ENCODE measurements around the gene CELSR1. TPM values are rescaled to one million over a fixed set of nuclear protein-coding genes. Genes with fewer than 3 reads are reported as not detected.
A peak's percentile ranks its signal among the peaks of the same experiment; 100 is the strongest.

The CELSR1 gene
- total RNA-seq (1 to 10 TPM in 1 of 2 experiments, under 1 TPM in 1; 0.82 to 1.2 TPM), polyA plus RNA-seq (under 1 TPM; 0.19 to 0.66 (median 0.37) TPM), total RNA-seq (0 to 1.5 (median 1.0) reads per million in 6 experiments)

GRCh38 chr22:46537225-46537945 lies at the start of gene CELSR1:
TSS of gene CELSR1 (minus strand) at chr22:46537620. CDS start at chr22:46537170, 450 bp downstream.
- ATAC-seq (peak in 1 of 2 donors; percentile 37), DNase-seq (peak in 2 of 10 donors; percentile 11 to 27)
- peaks cover 14 to 63% (median 26%) of the 10 kb centered on the region in 5 donors for H3K27me3 Mint-ChIP-seq
- H3K4me3 Mint-ChIP-seq = peak within 1 kb of the TSS in 7 of 10 donors; percentile 39 to 74 (median 56)
- H3K9me3 Mint-ChIP-seq = no peaks in the 10 kb centered on the region
- peak within 1 kb of the TSS in 1 of 10 donors; percentile 40 for H3K27ac Mint-ChIP-seq
- H3K36me3 Mint-ChIP-seq = no peaks in the 10 kb centered on the region
- POLR2A ChIA-PET = no interaction called here
- peaks cover 0 to 12% (median 11%) of the 10 kb centered on the region in 4 donors for H3K4me1 Mint-ChIP-seq

- Mint-ChIP-seq H3K4me3 (peak overlapping the region in 5 of 10 donors; percentile 3 to 76 (median 54)), H3K27ac (peak overlapping the region in 3 of 10 donors; percentile 63 to 74 (median 72)), H3K4me1 (peaks cover 1 to 57% (median 20%) of the 10 kb centered on the region in 4 donors), H3K27me3 (peaks cover 0 to 2% (median 0%) of the 10 kb centered on the region in 5 donors), H3K9me3 (no peaks in the 10 kb centered on the region), H3K36me3 (no peaks in the 10 kb centered on the region)
- POLR2A ChIA-PET = interaction anchor here (0.8 kb wide), 1 partner anchor 11 kb away, joined by 3 read pairs; no protein-coding TSS in a partner anchor
- ATAC-seq (peak in 1 of 2 donors; percentile 39), DNase-seq (no peak)
Observed at GRCh38 chr22:46587061-46587460, 49.6 kb upstream of the CELSR1 start.

DNA sequence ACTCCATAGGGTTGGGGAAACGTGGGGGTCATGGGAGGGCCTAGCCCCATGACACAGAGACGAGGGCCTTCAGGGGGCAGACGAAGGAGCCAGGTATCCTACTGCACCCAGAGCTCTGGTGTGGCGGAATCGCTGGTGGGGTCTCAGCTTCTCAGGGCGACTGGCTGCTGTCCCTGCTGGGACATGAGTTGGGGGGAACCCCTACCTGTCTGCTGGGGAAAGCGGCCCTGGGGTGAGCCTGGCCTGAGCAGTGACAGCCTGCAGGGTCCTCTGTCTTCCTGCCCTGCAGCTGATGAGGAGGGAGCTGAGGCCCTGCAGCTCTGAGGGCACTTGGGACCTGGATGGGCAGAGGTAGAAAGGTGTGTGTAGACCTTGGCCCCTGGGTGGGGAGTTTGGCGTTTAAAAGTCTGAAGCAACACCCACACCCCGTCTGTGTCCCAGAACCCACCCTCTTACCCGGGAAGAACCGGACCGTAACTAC lies 49.2 kb upstream of the CELSR1 start:
- Mint-ChIP-seq H3K36me3 (no peaks in the 10 kb centered on the region), H3K27ac (peak overlapping the region in 1 of 10 donors; percentile 74), H3K9me3 (no peaks in the 10 kb centered on the region), H3K4me1 (peaks cover 0 to 59% (median 18%) of the 10 kb centered on the region in 4 donors), H3K4me3 (peak overlapping the region in 1 of 10 donors; percentile 76), H3K27me3 (peaks cover 0 to 2% (median 0%) of the 10 kb centered on the region in 5 donors)
- POLR2A ChIA-PET = interaction anchor here (0.8 kb wide), 1 partner anchor 12 kb away, joined by 3 read pairs; no protein-coding TSS in a partner anchor
- no peak for ATAC-seq
- no peak for DNase-seq

DNA sequence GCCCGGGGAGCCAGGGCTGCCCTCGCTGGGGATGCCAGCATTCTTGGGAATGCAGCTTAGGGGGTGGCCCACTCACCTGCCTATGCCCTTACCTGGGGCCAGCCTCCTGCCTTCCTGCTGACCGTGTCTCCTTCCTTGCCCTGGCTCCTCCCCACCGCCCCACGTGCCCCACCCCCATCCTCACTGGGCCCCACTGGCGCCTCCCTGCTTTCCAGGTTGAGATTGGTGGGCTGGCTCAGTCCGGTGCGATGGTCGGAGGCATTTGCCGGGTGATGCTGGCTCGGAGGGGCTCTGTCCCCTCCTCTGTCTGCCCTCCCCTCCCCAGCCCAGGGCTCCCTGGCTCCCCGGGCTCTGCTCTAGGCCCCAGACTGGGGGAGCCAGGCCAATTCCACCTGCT lies 48.7 kb upstream of the CELSR1 start:
- H3K9me3 Mint-ChIP-seq = no peaks in the 10 kb centered on the region
- POLR2A ChIA-PET = interaction anchor here (0.8 kb wide), 1 partner anchor 12 kb away, joined by 3 read pairs; no protein-coding TSS in a partner anchor
- ATAC-seq = no peak
- H3K36me3 Mint-ChIP-seq = no peaks in the 10 kb centered on the region
- no peak for DNase-seq
- H3K4me3 Mint-ChIP-seq = no peak overlapping the region
- no peak overlapping the region for H3K27ac Mint-ChIP-seq
- H3K27me3 Mint-ChIP-seq = peaks cover 0 to 2% (median 0%) of the 10 kb centered on the region in 5 donors
- H3K4me1 Mint-ChIP-seq = peaks cover 0 to 60% (median 22%) of the 10 kb centered on the region in 4 donors

DNA sequence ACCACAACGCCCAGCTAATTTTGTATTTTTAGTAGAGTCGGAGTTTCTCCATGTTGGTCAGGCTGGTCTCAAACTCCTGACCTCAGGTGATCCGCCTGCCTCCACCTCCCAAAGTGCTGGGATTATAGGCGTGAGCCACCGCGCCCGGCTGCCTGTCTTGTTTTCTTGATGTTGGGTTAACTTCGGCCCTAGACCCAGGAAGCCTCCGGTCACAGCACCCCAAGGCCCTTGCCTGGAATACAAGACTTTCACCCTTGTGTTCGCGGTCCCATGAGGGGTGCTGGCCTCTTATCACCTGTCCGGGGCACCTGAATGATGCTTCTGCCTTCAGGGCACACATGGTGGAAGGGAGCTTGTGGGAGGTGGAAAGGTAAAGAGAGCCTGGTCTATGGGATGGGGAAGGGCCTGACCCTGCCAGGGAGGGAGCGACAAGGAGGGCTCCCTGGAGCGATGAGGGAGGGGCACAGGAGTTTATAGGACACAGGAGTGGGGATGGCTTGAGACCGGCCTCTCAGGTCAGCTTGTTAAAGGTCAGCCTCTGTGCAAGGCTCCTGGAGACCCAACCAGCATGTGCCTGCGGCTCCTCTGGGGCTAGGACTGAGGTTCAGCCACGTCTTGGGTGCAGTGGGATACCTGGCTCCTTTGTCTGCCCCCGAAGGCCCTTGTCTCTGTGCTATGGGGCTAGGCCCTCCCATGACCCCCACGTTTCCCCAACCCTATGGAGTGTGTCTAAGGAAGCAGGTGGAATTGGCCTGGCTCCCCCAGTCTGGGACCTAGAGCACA lies 48.1 kb upstream of the CELSR1 start:
- H3K9me3 Mint-ChIP-seq = no peaks in the 10 kb centered on the region
- H3K4me1 Mint-ChIP-seq = peaks cover 0 to 60% (median 23%) of the 10 kb centered on the region in 4 donors
- no peaks in the 10 kb centered on the region for H3K36me3 Mint-ChIP-seq
- H3K27ac Mint-ChIP-seq = no peak overlapping the region
- ATAC-seq = no peak
- DNase-seq = no peak
- POLR2A ChIA-PET = no interaction called here
- peaks cover 0 to 2% (median 0%) of the 10 kb centered on the region in 5 donors for H3K27me3 Mint-ChIP-seq
- H3K4me3 Mint-ChIP-seq = peak overlapping the region in 1 of 10 donors; percentile 34

DNA sequence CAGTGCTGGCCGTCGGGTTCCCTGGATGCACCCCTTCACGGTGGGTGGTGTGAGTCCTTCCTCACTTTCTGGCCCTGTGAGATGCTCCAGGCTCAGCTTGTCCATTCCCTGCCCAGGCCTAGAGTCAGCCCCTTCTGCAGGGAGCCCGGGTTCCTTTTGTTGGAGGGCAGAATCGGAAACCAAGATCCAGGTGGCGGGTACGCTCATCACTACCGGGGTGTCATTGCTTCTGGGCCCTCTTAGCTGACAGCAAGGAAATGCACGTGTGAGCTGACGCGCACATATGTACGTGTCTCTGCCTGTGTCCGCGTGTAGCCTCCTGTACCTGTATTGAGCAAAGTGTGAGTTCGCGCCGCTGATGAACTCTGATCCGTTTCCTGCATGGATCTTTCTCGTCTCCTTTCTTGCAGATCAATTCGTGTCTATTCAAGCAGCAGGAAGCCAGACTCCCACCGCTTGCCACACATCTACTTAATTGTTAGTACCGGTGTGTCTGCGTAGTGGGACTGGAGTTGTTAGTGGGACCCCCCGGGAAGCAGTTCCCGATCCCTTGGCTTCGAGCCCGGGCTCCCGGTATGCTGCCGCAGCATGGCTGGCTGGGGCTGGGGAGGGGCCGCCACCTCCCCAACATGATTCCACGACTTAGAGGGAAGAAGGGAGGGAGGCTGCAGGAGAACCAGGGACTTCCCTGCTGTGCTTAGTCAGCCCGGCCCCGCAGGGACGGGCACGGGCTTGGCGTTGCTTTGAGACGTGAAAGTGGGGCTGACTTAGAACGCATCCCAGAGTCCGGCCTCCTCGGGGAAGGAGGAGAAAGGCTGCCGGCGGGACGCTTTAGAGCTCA lies 46.9 kb upstream of the CELSR1 start:
- Mint-ChIP-seq H3K4me3 (no peak overlapping the region), H3K9me3 (no peaks in the 10 kb centered on the region), H3K4me1 (peaks cover 4 to 67% (median 27%) of the 10 kb centered on the region in 4 donors), H3K36me3 (no peaks in the 10 kb centered on the region), H3K27me3 (peaks cover 0 to 2% (median 0%) of the 10 kb centered on the region in 5 donors), H3K27ac (no peak overlapping the region)
- DNase-seq = no peak
- no peak for ATAC-seq
- POLR2A ChIA-PET = no interaction called here

GRCh38 chr22:46583571-46583970 lies 46.2 kb upstream of the CELSR1 start:
- Mint-ChIP-seq H3K27me3 (peaks cover 0 to 2% (median 0%) of the 10 kb centered on the region in 5 donors), H3K4me3 (no peak overlapping the region), H3K36me3 (no peaks in the 10 kb centered on the region), H3K9me3 (no peaks in the 10 kb centered on the region), H3K27ac (peak overlapping the region in 1 of 10 donors; percentile 7), H3K4me1 (peaks cover 4 to 75% (median 32%) of the 10 kb centered on the region in 4 donors)
- no peak for DNase-seq
- POLR2A ChIA-PET = no interaction called here
- no peak for ATAC-seq

DNA sequence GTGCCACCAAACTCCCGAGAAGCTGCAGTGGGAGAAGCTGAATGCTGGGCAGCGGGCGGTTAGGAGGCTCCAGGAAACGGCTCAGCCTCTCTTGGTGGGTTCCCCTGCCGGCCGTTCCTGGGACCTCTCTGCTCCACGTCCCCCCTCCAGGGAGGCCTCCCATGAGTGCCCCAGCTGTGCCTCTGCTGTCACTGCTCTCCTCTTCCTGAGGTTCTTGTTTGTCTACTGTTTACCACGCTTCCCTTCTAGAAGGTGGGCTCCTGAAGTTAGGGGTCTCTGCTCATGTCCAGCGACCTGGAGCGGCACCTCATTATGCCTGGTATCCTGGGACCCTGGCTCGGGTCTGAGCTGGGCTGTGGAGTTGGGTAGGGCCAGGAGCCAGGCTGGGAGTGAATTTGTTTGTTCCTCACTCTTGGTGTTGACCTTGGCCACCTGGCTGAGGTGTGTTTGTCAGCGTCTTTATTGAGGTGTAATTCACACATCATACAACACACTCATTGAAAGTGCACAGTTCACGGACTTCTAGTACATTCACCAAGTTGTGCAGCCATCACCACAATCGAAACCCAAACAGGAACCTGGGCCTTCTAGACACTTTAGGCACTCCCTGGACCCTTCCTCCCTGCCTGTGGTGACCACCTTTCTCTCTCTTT lies 45.0 kb upstream of the CELSR1 start:
- no peak overlapping the region for H3K4me3 Mint-ChIP-seq
- no peaks in the 10 kb centered on the region for H3K9me3 Mint-ChIP-seq
- peak overlapping the region in 3 of 10 donors; percentile 33 to 62 (median 60) for H3K27ac Mint-ChIP-seq
- H3K27me3 Mint-ChIP-seq = no peaks in the 10 kb centered on the region
- POLR2A ChIA-PET = no interaction called here
- DNase-seq (no peak), ATAC-seq (no peak)
- no peaks in the 10 kb centered on the region for H3K36me3 Mint-ChIP-seq
- H3K4me1 Mint-ChIP-seq = peaks cover 7 to 79% (median 33%) of the 10 kb centered on the region in 4 donors

GRCh38 chr22:46581538-46582244 lies 44.3 kb upstream of the CELSR1 start:
- POLR2A ChIA-PET = no interaction called here
- H3K4me3 Mint-ChIP-seq = no peak overlapping the region
- DNase-seq (no peak), ATAC-seq (no peak)
- H3K4me1 Mint-ChIP-seq = peaks cover 7 to 72% (median 27%) of the 10 kb centered on the region in 4 donors
- H3K27ac Mint-ChIP-seq = peak overlapping the region in 1 of 10 donors; percentile 68
- H3K9me3 Mint-ChIP-seq = no peaks in the 10 kb centered on the region
- H3K27me3 Mint-ChIP-seq = no peaks in the 10 kb centered on the region
- no peaks in the 10 kb centered on the region for H3K36me3 Mint-ChIP-seq

- H3K27me3 Mint-ChIP-seq = no peaks in the 10 kb centered on the region
- peaks cover 7 to 71% (median 31%) of the 10 kb centered on the region in 4 donors for H3K4me1 Mint-ChIP-seq
- no peaks in the 10 kb centered on the region for H3K36me3 Mint-ChIP-seq
- POLR2A ChIA-PET = interaction anchor here (0.7 kb wide), 1 partner anchor 30 kb away, joined by 5 read pairs; no protein-coding TSS in a partner anchor
- H3K27ac Mint-ChIP-seq = no peak overlapping the region
- no peaks in the 10 kb centered on the region for H3K9me3 Mint-ChIP-seq
- ATAC-seq = no peak
- H3K4me3 Mint-ChIP-seq = no peak overlapping the region
- DNase-seq = no peak
Observed at GRCh38 chr22:46580940-46581537, 43.6 kb upstream of the CELSR1 start.

Data from naive thymus-derived CD8-positive, alpha-beta T cell (primary cell).